Stimulated activated CD4-positive, alpha-beta T cell treated with anti-CD3 and anti-CD28 coated beads, Interleukin-12 subunit alpha, Interleukin-12 subunit beta, amount 100 ng/mL, for 24 hours (primary cell): ENCODE data around the gene PTRHD1.

Experiments used
- DNase-seq, 2 experiments: peaks; one replicate each; pipeline ENCODE4 v3.0.0-alpha.2; 2020; ENCODE audit warnings: low read depth in 2 of 2

Gene PTRHD1

DNA sequence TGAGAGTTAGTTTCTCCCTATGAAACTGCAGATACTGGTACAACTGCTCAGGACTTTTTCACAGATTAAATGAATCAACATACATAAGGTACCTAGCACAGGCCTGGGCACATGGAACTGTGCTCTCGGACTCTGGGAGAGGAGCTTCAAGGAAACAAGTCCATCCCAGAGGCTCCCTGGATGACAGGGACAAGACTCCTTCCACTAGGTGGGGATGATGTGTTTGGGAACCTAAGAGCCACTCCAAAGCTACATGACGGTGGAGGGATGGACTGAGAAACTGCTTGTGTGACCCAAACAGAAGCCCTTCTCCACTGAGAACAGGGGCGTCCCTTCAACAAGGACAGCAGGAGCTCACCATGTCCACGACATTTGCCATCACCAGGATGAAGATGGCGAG lies 37.2 kb upstream of the PTRHD1 start:
- DNase-seq, result no peak

DNA sequence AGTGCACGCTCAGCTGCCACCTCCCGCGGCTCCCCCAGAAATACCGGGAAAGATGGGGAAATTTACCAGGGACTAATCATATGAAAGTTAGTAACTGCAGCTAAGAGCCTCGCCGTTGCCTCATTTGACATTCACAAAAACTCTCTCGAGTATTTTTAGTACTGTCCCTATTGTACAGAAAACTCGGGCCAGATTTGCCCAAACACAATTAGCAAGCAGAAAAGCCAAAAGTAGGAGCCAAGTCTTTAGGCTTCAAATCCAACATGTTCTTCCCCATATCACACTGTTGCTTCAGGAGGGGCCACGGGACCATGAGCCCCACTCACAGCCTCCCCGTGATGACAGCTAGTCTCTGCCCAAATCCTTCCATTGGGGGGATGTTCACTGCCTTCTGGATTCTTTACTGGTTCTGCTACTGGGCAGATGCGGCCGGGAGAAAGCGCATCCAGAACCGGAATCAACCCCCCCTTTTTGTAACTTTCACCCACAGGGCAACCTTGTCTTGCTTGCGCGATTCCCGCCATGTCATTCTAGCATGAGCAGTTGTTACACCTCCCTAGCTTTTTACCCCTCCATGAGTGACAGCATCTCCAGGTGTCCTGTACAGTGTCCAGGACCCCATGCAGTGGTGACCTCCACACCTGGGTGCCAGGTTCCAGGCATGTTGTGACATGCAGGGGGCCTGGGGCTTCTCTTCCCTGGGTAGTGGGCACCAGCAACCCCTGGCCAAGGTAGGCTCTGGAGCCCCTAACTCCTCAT lies 35.2 kb upstream of the PTRHD1 start:
- no peak for DNase-seq

DNA sequence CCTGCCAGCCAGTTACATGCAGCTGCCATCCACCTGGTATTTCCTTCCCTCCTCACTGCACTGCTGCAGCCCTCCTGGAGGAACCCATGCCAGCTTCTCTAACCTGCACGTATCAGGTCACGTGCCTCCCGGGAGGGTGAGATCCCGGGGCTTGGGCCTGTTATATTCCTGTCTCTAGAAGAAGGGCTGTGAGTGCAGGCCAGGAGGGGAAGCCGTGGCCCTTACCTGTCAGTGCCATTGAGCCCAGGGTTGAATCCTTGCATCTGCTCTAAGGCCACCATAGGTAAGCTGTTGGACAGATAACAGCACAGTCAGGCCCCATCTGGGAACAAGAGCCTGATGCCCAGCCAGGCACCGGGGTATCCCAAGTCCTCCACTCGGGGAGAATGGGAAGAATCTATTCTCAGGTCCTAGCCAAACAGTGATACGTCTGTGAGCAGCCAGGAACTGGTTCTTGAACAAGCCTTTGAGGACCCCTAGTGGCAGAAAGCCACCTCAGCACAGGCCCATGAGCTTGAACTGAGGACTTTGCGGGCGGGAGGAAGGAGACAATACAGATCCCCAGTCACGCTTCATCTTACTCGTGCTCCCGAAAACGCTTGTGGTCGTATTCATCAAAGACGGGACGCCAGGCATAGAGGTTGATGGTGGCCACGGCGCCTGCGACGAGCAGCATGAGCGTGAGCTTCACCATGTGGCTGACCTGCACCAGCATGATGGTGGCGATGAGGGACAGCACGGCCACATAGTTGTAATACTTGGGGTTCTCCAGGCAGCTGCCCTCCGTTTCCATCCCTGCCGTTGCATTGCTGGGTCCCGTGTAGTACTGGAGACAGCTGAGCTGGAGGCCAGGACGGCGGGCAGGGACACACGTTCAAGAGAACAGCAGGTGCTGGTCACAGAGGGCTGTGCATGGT lies 34.4 kb upstream of the PTRHD1 start:
- DNase-seq, result peak; percentile 43 to 60

DNA sequence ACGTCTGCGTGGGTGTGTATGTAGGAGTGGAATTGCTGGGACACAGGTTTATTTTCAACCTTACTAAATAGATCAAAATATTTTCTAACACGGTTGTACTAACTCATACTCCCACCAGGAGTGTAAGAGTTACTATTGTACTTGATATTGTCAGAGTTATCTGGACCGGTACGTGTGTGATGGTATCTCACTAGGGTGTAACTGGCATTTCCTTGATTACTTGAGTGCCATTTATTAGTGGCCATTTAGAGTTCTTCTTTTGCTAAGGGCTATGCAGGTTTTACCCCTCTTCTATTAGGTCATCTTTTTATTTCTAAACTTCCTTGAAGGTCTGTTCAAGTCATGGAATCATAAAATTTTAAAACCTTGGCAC lies 33.6 kb upstream of the PTRHD1 start:
- no peak for DNase-seq

DNA sequence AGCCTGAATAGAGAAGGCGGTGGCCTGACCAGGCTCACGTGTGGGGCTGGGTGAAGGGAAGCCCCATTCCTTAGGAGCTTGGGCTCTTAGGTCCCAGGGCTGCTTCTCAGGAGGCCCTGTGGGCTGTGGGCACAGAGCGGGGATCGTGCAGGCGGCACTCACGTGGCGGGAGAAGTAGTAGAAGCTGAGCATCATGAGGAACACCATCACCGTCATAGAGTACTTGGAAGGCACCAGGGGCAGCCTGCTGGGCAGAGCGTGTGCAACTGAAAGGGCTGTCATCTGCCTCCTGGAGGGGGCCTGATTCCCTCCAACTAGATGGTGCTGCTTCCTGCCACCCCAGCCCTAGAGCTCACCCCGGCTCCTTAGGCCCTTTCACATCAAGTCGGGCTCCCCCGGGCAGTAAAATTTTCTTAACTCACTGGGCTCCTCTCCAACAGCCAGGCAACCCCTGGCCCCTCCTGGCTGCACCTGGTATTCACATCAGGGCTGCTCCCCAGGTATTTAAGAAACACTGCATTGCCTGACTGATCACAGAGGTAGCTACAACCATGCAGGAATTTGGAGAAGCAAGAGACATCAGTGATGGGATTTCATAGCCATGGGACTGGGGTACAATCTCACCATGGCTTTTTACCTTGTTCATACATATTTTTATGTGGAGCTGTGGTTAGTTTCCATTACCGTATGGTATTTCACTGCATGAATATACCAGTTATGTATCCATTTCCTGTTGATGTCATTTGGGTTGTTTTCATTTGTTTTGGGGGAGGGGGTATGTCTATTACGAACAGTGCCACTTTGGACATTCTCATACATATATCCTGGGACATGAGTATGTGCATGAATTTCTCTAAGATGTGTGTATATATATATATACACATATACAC lies 32.9 kb upstream of the PTRHD1 start:
- DNase-seq, result no peak

DNA sequence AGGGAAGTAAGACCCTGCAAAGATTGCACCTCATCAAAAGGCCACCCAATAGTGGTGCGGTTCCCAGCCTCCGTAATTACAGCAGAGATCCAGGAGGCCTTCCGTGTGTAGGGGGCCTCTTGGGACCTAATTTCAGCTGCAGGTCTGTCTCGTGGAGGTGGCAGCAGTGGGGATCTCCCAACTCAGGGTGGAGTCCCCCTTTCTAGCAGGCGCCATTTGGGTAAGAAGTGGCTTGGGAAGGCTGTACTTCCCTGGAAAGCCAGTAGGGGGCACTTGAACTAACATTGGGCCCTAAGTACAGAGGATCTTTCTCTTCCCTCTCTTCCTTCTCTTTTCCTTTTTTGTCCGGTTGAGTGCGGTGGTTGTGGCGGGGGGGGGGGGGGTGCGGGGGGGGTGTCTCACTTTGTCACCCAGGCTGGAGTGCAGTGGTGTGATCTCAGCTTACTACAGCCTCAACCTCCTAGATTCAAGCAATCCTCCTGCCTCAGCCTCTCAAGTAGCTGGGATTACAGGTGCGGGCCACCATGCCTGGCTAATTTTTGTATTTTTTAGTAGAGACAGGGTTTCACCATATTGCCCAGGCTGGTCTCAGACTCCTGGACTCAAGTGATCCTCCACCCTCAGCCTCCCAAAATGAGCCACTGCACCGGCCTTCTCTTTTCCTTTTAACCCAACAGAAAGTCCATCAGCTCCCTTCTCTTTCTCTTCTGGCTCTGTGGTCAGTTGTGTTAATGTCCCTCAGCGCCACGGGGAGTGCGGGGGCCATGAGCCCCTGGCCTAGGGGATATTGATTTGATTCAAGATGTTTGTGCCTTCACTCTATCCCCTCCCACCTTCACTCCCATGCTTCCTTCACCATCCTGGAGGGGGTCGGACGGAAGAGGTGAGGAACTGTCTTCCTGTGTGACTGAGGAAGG lies 32.0 kb upstream of the PTRHD1 start:
- peak in 1 of 2 experiments; percentile 26 for DNase-seq

DNA sequence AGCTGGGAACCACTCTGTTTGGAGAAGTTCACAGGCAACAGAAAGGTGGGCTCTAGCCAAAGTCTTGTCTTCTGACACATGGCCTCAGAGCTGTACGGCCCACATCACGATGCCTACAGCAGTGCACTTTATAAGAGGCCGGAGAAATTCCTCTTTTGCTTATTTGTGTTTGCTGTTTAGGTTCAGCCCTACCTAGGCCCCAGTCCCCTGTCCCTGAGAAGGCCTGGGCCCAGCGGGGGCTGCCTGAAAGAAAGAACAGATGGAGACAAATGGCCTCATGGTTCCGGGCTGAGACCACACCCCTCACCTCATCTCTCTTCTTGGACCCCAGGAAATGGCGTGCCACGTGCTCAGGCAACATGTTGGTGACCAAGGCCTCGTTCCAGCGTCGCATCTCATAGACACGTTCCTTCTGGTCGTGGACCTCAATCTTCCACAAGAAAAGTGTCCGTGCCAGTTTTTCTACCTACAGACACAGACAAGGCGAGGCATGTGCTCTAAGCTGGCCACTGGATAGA lies 30.9 kb upstream of the PTRHD1 start:
- DNase-seq, result no peak

DNA sequence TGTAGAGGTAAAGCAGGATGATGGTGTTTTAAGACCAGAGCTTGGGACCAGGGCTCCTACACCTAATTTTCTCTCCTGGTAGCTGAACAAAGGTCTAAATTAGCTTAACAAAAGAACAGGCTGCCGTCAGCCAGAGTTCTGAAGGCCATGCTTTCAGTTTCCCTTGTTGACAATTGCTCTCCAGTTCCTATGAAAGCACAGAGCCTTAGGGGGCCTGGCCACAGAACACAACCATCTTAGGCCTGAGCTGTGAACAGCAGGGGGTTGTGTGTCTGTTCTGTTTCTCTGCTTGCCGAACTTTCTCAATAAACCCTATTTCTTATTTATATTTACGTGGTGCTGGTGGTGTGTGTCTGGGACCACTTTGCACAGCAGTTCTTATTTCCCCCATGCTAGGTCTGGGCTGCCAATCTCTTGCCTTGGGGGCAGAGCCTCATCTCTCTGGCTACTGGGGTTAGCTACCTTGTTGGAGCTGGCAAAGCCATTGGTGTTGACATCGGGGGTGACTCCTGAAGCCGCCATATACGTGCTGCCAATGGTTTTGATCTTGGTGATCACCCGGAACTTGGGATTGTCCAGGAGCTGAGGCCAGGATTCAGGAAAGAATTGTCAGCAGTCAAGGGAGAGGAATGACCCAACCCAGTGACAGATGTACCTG lies 29.0 kb upstream of the PTRHD1 start:
- no peak for DNase-seq

DNA sequence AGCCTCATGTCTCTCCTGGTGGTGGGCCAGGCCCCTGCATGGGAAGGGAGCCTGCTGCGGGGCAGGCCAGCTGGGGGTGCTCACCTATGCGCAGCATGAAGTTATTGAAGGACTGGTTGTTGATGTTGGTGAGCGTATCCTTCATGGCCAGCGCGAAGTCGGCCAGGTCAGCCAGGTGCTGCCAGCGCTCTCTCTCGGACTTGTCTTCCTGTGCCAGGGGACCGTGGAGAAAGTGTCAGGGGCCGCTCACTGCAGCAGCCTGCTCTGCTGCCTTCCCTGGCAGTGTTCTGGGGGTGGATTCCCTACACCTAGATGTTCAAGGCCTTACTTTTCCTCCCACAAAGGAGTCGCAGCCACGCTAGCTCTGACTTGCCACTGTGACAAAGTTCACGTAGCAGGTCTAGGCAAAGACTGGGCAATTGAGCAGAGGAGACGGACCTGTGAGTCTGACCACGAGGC lies 28.3 kb upstream of the PTRHD1 start:
- no peak for DNase-seq

DNA sequence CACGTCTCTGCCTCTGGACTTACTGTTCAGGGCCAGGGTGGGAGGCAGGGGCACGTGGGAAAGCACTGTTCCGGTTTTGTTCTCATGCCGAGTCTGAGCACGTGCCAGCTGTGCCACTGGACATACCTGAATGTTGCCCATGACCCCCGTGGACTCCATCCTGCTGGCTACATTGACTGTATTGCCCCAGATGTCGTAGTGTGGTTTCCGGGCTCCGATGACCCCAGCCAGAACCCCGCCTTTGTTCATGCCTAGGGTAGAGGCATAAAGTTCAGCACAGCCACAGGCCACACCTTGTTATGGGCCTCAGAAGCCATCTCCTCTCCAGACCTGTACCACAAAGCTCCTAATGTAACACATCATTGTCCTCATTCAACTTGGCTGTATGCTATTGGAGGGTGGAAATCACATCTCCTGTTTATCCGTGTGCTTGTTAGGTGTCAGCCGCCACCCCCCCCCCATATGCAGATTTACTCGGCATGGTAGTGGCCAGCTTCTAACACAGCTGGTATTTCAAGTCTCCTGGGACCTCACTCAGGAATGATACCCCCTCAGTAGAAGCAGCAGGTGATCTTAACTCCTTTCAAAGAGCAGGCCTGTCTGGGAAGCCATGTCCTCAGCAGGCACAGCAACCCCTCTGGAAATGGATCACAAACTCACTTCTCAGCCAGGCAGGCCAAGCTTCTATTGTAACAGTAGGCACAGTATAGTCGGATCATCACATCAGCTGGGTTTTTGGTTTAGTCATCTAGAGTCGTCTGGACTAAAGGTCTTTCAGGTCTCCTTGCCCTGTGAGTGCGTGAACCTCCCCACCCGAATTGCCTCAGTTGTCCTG lies 27.6 kb upstream of the PTRHD1 start:
- DNase-seq, result no peak

DNA sequence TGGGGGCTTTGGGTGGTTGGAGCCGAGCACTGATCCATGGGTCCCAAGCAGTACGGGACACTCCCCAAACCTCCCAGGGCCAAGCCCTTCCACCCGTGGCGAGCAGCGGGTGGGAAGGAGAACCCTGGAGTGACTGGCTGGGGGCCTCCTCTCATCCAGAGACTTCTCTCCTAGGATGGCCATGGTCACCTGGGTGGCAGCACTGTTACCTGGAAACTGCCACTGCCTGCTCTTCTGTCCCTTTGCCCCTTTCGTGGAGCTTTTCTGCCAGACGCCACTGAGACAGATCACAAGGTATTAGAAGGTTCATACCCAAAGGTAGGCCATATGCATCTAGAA lies 27.0 kb upstream of the PTRHD1 start:
- DNase-seq, result no peak

DNA sequence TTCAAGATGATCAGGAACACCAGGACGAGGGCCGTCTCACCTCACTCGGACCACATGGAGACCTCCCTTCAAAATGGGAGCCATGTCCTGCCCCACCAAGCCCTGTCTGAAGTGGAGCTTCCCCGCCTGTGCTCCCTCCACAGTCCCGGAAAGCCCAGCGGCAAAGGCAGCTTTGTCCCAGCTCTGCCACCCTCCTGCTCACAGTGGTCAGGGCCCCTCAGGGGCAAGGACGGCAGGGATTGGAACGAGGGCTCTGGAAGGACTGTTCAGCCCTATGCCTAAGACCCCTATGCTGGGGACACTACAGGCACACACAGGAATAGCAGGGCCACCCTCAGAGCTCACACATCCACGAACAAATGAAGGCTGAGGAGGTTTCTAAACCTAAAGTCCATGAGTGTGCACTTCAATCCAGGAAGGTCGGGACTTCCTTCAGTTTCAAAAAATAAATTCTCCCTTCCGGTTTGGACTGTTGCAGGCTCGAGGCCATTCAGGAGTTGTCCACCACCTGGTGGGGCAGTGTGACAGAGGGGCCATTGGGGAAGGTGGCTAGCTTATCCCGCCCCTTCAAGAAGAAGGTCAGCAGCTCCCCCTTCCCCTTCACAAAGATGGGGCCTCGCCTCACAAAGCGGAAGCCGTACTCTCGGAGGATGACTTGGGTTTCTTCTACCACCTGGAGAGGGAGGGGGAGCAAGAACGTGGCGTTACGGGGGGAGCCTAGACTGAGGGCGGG lies 26.4 kb upstream of the PTRHD1 start:
- DNase-seq, result no peak

DNA sequence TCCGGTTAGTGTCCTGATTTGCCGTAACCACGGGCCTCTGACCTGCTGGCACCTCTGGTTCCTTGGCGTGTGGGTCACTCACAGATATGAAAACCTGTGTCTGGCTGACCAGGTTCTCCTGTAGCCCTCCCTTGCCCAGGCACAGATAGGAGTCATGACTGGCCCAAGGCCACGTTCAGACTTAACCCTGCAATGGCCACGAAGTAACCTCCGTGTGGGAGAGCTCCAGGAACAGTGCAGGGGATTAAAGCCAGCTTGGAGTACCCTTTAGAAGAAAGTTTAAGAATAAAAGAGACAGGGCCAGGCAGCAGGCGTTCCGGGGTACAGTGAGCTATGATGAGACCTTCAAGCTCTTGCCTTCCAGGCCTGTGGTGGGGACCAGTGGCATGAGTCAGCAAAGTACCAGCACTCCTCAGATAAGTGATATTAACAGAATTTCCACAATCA lies 25.6 kb upstream of the PTRHD1 start:
- no peak for DNase-seq

DNA sequence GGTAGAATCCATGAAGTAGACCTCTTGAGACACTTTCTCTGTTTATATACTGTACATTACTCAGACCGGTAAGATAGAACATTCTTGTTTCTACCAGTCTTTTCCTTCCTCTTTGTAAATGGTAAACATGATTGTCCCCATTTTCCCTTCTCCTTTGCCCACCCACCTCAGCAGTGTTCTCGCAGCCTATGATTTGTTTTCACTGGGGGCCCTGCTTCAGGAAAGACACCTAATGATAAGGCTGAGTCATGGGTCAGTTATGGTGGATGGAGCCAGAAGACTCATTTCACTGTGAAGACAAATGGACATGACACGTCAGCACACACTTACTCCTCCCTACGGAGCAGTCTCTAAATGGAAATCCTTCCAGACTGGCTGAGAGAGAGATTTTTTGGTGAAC lies 23.7 kb upstream of the PTRHD1 start:
- no peak for DNase-seq

DNA sequence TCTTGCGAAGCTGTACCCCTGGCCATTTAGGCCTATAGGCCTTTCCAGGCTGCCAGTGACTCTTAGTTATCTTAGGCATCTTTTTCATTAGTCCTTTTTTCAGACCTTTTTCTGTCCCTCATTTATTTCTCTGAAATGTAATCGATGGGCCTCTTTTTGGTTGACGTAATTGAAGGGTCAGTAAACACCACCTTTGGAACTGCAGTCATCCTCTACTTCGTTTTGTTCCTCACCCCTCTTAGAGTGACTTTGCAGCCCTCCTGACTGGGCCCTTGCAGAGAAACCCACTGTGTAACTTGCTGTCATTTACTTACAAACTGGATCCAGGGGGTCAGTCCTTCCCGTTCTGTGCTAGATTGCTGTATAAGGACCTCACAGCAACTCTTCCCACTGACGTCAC lies 23.2 kb upstream of the PTRHD1 start:
- DNase-seq, result no peak

DNA sequence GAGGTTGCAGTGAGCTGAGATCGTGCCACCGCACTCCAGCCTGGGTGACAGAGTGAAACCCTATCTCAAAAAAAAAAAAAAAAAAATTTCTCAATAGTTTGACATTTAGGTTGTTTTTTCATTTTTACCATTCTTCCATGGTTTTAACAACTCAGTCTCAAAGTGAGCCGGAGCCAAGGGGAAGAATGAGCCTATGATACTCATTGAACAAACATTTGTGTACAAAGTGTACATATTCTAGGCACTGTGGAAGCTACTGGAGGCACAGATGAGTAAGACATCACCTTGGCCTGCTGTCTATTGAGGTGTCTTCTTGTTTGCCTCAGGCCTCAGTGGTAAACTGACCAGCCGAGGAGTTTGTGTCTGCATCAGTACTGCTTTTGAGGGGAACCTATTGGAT lies 22.0 kb upstream of the PTRHD1 start:
- DNase-seq, result no peak

DNA sequence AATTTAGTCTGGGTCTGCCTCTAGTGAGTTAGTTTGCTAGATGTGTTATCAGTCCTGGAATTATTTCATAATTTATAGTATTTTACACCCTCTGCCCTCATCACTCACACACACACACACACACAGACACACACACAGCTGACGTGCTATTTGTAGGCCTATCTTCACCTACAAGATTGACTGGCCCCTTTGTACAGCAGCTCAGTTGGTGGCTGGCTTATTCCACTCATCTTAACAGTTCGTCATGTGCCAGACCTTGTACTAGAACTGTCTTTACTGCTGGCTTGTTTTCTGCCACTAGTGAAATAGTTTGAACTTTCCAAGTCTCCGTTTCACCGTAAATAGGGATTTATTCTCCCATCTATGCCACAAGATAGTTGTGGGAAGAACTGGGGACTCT lies 21.3 kb upstream of the PTRHD1 start:
- no peak for DNase-seq

DNA sequence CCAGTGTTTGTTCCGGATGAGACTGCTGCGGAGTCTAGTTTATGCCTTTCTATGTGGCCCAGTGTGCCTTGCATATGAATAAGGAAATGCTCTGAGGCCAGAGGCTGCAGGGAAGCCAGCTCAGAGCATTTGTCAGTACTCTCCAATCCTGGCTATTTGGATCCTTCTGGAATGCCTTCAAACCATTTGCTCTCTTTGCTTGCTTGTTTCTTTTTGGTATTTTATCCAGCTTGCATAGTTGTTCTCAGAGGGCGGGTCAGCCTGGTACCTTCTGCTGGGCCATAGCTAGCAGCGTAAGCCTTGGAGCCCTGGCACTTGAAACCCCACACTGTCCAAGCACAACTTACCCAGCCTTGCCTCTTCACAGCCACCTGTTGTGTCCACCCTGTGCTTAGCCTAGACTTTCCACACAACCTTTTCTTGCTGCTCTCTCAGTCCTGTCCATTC lies 20.5 kb upstream of the PTRHD1 start:
- DNase-seq, result no peak
